DMS53 treated with DMSO at 0.1 percent for 48 hours (cell line): Measurements from ENCODE around the gene ZWILCH.
"Not testable (repeated sequence)": the region's sequence is repeated elsewhere in the genome, so short reads cannot be mapped to it uniquely, and the experiment has no call there.

ENCODE experiments used
- DNase-seq: peaks from one replicate; lab custom pipeline; 2025; ENCODE audit not compliant: unreplicated experiment; lab: John Stamatoyannopoulos, UW

ZWILCH gene

DNA sequence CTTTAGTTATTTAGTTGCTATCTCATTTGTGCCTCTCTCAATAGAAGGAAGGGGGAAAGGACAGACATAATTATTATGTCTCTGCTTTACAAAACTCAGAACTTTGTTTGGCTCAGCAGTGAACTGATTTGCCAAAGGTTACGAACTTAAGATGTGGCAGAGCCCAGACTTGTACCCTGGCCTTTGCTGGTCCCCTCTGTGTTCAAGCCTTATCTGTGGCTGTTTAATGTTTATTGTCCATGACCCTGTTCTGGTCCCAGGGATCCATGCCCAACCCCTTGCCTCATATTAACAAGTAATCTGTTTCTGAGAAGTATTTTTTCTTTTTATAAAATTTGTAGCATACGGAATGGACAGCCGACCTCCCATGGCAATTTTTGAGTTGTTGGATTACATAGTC is 18.2 kb upstream of the ZWILCH start:
- no peak for DNase-seq

DNA sequence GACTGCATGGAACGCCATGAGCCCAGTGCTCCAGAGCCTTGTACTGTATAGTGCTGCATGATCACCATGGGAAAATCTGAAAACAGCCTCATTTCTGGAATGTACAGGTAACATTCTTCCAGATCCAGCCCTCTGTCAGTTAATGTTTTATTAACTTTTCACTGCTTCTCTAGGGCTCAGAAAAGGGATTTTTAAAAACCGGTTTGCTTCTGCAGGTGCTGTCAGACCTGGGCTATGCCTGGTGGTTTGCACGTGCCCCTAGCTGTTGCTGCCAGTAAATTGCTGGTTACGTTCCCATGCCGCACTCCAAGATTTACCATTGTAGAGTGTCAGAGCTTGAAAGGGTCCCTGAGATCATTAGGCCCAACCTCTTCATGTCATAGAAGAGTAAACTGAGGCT is 16.6 kb upstream of the ZWILCH start:
- DNase-seq, result no peak

DNA sequence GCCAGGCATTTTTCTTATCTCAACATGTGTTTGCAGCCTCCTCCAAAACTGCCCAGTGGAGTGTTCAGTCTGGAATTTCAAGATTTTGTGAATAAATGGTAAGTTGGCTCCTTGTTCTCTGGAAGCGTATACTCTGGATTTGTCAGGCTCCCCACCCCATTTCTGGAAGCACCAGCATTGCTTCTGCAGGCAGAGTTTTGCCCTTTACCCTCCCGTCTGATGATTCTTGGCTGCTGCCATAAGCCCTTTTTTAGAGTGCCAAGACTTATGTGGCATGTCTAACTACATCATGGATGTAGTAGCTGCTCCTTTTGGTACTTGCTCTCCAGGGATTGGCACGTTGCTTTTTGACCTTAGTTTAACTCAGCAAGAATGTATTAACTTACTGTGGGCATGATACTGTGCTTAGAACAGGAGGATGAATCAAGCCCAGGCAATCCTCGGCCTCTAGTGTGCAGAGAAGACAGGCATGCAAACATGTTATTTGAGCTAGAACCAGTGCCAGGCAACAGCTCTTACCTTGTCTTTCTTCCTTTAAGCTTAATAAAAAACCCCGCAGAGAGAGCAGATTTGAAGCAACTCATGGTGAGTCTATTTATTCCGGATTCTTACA is 15.8 kb upstream of the ZWILCH start:
- DNase-seq, result no peak

DNA sequence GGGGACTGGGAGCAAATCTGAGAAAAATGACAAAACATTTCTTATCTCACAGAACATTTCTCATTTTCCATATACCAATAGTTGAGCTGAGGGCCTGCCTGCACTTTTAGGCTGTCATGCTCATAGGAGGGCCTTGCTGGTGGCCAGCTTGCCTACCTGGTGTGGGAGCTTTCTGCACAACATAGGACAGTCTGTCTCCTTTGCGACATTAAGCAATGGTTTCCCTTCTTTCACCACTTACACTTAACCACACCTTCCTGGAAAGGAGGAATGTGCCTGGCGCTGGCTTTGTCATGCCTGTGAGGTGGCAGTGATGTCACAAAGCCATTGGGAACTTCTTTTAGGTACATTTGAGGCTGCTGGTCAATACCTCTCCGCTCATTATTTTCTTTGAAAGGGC is 13.3 kb upstream of the ZWILCH start:
- no peak for DNase-seq

DNA sequence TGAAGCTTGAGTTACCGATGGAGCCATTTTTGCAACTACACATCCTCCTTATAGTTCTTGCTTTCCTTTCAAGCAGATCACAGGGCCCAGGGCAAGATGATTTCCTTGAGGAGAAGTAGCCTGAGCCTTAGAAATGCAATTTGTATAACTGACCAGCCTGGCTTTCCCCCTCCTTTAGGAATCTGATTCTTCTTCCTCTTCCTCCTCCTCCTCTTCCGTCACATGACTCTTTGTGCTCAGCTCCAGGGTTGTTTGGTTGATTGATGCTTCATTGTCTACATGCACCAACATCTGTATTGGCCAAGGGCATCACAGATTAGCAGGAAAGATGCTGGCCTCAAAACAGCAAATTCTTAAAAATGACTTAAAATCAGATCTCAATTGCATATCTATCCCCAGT is 10.9 kb upstream of the ZWILCH start:
- DNase-seq, result no peak

DNA sequence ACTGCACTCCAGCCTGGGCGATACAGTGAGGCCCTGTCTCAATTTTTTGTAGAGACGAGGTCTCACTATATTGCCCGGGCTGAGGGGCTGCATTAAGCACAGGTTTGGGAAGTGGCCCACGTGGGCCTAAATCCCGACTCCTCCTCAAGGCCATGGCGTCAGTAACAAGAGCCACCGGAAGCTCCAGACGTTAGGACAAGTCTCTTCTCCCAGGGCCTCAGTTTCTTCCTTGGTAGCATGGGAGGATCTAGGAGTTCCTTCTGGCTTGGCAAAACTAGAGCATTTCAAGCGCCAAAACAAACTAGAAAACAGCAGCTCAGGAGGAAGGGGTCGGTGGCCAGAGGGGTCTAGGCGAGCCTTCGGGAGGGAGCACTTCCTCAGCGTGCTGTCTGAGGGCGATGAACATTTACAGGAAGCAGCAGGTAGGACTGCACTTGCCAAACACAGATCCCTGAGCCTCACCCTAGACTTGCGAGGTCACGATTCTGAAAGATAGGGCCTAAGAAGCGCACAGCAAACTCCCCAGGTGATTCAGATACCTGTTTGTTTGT is 8.1 kb upstream of the ZWILCH start:
- DNase-seq, result no peak

DNA sequence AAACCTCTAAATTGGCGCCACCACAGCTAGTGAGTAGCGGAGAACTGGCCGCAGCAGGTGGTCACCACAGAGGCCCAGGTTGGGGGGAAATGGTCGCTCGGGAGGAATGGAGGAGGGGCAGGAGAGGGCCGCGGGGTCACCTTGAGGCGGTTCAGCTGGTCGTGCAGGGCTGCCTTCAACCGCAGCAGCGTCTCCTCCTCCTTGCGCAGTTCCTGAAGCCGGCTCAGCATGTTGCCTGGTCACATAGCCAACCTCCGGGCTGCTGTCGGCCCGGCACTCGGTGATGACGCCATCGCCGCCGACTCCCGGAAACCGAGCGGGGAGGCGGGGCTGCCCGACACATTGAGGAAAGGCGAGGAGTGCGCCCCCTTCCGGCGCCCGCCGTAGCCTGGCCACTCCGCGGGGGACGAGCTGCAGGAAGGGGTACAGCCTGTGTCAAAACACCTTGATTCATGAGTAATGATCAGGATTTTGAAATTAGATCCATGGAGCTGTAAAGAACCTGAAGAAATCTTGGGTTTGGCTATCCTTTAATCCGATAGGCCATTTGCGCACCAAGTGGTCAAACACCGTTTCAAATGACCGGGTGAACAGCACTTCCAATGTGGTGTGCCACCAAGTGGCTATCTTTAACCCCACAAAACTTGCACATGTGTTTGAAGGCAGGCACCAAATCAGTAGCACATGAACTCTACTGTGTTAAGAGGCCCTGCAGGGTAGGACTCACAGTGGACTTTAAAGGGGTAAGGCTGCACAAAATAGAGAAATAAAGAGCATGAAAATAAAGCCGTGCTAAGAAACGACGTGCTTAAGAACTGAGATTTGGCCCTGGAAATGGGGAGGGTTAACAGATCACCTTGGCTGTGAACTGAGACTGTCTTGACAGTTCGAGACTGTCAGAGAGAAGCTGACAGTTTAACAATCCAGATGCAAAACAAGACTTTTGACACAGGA is 7.3 kb upstream of the ZWILCH start, which contains the start of gene SNAPC5:
SNAPC5 (minus strand) TSS at position 261 of the 954 bp plus-strand sequence; CDS start at position 230, 31 bp downstream.
- peak; percentile 77 for DNase-seq

DNA sequence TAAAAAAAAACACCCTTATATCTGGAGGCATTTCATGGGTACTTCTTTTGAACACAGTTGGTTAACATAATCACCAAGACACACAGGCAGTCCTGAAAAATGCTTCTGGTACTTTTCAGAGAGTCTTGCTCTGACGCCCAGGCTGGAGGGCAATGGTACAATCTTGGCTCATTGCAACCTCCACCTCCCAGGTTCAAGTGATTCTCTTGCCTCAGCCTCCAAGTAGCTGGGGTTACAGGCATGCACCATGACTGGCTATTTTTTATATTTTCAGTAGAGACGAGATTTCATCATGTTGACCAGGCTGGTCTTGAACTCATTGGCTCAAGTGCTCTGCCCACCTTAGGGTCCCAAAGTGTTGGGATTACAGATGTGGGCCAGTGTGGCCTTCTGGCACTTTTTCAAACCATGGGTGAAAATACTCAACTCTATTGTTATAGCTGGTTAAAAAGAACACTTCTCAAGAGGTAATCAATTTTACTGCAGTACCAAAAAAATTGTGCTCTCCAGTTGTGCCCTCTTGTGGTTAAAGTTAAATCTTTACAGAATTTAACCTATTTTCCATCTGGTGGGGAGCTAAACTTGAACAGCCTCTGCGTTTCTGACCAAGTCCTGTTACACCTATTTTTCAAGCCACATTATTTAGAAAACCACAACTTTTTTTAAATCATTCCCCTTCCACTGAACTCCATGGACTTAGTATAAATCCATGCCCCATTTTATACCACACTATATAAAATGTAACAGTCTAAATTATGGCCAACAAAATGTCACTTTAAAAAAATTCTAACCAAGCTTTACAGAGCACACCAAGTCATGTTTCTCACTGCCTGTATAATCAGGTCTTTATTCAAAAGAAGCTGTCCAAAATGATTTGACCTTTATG is 6.4 kb upstream of the ZWILCH start:
- DNase-seq, result peak; percentile 23

DNA sequence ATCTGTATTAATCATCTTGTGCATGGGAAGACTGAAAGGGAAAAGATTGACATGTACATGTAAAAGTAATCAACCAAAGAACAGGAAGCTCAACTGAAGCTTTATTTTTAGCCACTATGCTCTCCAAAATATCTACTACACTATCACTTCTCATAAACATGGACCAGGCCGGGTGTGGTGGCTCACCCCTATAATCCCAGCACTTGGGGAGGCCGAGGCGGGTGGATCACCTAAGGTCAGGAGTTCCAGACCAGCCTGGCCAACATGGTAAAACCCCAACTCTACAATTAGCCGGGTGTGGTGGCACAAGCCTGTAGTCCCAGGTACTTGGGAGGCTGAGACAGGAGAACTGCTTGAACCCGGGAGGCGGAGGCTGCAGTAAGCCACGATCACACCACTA is 4.8 kb upstream of the ZWILCH start:
- DNase-seq, result not testable (repeated sequence)

DNA sequence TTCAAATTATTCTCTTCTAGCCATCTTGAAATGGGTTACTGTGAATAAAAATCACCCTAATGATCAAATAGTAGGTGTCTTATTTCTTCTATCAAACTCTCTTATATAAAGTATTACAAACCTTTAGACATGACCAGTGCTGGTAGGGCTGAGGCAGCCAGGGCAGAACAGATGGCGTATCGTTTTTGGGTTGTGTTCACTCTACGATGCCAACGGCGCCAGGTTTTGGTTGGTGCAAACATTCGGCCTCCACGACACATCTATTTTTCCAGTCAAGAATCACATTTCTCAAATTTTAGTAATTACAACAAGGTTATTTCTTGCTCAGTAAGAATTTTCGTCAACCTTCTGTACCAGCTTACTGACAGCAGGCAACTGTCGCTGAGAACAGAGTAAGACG is 2.6 kb upstream of the ZWILCH start:
- no peak for DNase-seq

DNA sequence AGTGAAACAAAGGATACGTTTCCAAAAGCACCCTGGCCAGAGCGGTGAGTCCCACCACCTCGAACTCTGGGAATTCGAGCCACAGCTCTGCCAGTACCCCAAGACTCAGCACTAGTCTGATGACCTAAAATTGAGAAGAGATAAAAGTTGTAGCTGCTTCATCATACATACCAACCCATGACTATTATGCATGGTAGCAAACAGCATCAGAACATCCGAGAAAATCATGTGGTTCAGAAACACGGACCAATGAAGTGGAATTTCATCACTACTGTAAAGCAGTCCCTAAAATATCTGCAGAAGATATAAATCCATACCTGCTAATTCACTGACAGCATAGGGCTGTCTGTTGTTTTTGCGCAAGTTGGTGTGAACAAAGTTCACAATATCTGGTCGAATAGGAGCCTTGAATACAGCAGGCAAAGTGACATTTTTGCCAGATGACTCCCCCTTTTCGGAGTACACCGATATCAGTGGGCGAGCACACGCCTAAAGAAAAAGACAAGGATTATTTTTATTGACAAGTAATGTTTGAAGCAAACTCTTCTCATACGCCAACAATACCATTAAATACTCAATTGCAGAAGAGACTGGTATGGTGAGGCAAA is 2.0 kb upstream of the ZWILCH start:
- not testable (repeated sequence) for DNase-seq

DNA sequence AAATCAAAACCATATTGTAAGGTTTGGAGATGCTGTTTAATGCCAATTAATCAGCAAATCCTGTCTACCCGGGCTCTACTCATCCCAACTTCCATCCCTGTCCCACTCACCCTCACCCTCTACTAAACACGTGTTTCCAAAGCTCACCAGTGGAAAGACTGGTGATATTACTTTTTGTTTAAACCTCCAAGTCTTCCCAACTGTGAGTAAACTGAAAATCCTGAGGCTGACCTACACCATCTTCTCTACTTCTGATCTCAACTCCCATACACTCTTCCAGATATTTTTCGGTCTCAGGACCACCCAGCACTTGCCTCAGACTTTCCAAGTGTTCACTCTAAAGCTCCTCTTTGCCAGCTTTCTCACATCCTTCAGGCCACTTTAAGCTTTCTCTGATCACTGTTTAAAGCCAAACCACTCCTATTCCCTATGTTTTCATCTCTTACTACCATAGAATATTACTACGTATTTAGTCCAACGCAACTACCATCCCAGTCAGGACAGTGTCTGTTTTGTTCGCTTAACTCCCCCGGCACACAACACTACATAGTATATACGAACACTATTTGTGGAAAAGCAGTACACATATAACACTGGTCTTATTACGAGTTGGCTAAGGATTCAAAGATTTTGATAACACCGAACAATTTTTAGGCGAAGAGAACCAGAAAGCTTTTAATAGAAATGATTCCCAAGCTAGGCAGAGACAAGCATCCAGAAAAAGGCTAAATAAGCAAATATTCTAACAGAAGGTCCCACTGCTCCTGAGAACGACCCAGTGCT is 1.2 kb upstream of the ZWILCH start:
- no peak for DNase-seq

DNA sequence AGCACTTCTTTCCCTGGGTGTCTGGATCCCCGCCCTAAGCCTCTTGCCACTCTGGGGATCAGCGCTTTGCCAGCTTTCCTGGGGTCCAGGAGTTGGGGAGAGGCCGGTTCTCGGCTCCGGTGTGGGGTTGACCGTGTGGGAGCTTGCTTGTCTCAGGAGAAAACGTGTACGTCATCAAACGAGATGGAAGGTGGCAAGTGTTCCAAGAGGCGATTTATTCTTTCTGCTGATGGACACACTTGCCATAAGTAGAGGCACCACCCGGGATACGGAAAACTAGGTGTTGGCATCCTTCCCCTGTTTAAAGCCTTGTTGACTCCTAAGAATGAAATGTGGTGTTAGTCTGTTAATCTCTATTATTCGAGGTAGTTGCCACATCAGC is 295 bp downstream of the ZWILCH start:
- no peak for DNase-seq

DNA sequence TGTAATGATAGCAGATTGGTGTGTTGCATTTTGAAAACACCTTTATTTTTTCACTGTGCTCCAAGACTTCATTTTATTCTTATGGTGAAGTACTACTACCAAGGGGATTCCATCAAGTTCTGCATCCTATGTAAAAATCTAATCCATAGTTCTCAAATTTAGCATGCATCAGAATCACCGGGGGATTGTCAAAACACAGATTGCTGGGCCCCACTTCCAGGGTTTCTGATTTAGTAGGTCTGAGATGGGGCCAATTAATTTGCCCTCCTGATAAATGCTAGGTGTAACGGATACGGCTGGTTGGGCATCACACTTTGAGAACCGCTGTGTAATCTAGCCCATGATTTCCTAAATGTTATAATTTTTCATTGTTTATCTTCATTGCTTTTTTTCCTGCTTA is 692 bp downstream of the ZWILCH start:
- DNase-seq, result no peak

DNA sequence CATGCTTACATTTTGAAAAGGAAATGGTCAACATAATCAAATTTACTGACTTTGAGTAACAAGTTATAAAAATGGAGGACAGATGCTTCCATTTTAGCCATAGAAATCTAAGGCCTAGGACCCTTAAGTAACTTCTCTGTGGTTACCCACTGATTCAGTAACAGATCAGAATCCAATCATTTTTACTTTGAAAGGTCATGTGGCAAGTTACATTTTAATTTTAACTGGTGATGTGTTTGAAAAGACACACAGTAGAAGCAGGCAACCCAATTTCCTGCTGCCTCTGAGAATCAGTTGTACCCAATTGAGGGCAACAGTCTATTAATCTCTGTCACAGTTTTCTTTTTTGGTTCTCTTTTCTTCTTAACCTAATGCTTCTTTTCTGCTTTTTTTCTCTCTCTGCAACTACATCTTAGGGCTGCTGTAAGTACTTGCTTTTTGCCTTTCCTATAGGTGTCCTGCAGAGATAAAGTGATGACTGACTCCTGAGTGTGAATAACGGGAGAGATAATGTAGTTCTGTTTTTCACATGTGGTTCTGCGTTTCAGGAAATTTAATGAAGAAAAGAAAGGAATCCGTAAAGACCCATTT is 3.3 kb downstream of the ZWILCH start:
- DNase-seq, result no peak

DNA sequence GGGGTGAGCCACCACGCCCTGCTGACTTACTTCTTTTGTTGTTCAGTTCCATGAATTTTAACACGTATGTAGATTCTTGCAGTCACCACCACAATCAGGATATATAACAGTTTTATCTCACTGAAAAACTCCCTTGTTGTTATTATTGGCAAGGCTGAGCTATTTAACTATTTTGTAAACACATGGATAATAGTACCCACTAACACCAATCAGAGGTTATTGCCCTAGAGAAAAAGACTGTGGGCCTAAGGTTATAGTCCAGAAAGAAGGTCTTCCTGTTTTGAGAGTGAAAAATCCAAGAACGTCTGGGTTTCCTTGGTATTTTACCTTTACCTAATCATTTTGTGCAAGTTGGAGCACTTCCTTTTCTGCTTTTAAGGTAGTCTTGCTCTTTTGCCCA is 9.5 kb downstream of the ZWILCH start:
- no peak for DNase-seq

DNA sequence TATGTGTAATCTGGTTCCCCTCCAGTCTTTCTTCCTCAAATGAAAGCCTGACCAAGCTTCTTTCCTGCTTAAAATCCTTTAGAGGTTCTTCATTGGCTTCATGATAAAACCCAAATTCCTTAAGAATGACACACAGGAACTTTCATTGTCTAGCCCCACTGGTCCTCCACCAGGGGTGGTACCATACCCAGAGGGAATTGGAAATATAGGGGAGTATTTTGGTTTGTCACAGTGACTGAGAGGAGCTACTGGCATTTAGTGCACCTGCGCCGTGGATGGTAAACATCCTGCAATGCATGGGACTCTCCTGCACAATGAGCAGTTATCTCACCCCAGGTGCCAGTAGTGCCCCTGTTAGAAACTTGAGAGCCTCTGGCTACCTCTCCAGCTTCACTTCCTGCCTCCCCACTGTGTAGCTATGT is 10.8 kb downstream of the ZWILCH start:
- DNase-seq, result no peak

DNA sequence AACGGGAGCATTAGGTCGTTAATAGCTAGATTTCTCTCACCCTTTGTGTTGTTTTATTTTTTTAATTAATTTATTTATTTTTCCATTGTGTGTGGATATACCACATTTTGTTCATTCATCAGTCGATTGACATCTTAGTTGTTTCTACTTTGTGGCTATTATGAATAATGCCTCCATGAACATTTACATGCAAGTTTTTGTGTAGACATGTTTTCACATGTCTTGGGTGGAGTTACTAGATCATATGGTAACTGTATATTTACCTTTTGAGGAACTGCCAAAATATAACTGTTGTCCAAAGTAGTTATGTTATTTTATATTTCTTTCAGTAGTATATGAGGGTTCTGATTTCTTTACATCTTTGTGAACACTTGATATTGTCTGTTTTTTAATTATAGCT is 18.8 kb downstream of the ZWILCH start:
- DNase-seq, result no peak

DNA sequence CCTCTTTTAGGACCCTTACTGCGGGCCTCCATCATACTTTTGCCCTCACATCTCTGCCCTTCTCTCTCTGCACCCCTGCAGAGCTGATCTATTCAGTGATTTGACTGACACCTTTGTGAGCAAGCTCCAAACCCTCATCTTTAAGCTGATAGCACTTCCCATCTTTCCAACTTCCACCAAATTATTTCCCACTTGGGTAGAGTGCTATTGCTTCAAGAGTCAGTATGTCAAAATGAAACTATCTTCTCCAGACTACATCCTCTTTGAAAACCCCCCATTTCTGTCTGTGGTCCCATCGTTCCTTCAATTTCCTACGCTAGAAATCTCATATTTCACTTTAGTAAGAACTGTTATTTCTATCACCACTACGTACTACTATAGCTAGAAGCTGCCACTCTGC is 19.7 kb downstream of the ZWILCH start:
- no peak for DNase-seq

DNA sequence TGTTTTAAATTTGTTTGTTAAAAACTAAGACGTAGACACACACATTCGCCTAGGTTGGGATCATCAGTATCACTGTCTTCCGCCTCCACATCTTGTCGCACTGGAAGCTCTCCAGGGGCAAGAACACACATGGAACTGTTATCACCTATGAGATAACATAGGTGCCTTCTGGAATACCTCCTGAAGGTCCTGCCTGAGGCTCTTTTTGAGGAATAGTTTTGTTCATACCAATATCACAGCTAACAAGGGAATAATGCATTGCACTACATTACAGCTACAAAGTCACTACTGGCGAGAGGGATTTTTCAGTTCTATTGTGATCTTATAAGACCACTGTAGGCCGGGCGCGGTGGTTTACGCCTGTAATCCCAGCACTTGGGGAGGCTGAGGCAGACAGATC is 29.9 kb downstream of the ZWILCH start:
- DNase-seq, result no peak
